GM18508 (cell line): Measurements from ENCODE around the gene PDZRN3.

Experiments
- ATAC-seq: cut with Tn5 transposase; IDR thresholded peaks from one replicate; pipeline ENCODE4 v1.9.1; 2021; ENCODE audit warnings: moderate number of reproducible peaks; ENCODE audit not compliant: insufficient read depth, unreplicated experiment

Gene PDZRN3

DNA sequence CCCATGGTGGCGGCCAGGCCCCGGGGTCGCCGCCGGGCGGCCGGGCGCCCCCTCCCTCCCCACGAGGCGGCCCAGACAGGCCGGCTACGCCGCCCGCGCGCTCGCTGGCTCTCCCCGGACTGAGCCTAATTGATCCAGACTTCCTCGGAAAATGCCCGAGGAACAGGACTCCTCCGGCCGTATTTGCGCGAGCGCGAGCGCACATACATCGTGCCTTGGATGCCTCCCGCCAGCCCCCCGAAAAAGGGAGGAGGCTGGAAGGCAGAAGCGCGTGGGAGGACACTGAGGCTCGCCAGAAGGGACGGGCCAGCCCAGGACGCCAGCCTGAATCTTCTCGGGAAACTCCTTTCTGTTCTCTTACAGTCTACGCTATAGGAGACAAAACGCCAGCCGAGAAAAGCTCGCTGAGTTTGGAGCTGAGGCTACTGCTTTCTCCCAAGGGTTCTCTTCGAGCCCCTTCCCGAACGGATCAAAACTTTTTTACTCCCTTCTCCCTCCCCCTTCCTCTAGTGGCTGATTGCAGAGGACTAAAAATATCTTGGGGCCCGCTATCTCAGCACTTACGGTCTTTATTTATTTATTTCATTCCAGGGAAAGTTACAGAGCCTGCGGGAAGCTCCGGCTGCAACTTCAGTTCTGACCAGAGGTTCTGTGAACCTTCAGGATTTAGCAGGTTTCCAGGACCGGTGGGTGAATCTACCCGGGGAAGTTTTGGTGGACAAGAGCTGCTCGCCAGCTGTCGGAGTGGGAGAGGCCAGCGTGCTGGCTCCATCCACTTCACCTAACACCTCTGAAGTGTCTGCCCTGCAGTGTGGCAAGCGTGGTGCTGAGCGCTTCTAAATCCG lies at the start of gene PDZRN3:
Gene PDZRN3 (minus strand): TSS at position 121 of the 845 bp plus-strand sequence.
- no peak for ATAC-seq

DNA sequence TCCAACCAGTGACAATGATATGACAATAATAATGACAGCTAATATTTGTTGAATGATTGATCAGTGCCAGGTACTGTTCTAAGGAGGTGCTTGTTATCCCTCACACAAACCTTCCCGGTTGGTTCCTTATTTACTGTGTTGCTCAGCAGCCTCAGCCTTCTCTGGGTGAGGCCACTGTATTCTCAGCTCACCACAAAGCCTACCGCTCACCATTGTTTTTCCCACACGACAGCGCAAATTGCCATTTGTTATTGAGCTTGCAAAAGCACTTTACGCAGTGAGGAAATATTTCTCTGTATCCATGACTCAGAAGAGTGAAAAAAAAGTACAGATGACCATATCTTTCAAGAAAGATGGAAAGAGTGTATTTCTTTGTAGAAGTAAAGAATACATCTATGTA lies 49.5 kb upstream of the PDZRN3 start:
- no peak for ATAC-seq

DNA sequence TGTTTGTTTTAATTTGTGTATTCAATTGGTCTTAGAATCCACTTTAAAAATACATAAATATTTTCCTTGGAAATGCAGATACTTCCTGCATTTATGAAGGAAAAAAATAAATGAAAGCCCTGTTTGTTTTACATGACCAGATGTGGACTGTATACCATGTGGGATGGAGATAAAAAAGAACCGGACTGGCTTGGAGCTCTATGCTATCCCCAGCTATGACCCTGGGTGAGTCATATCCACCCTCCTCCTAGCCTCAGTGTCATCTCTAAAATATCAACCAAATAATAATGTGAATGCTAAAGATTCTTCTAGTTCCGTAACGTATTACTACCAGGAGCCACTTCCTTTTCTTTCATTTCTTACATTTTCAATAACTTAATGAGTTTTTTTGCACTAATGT lies 44.5 kb upstream of the PDZRN3 start:
- ATAC-seq: no peak

DNA sequence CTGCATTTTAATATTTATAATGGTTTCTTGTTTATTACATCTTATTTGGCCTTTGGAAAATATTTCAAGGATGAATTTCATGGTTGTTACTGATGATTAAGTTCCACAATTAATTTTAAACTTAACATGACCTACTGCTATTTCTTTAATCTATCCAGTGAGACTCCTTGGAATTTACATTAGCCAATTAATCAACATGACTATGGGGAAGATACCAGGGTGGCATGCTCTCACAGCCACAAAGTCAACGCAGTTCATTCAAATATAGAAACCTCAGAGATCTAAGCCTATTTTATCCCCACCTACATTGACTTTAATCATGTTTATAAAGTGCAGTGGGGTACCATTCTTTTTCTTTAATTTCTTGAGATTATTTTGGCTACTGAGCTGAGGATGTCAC lies 43.6 kb upstream of the PDZRN3 start:
- ATAC-seq: no peak

DNA sequence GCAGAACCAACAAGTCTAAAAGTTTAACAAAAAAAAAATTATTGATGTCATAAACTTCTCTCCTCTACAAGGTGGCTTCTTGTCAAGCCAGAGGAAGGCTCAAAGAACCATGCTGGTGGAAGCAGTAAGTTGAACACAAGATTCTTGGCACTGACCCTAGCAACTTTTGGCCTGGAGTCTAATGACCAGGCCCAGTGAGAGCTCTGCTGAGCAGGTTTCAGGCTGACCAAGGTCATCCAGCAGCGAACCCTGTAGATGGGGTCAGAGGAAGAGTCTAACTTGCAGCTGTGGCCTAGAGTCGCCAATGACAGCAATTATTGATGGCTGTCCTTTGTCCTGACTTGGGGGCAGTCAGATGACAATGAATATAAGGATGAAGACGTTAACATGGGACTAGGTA lies 43.1 kb upstream of the PDZRN3 start:
- ATAC-seq: no peak

DNA sequence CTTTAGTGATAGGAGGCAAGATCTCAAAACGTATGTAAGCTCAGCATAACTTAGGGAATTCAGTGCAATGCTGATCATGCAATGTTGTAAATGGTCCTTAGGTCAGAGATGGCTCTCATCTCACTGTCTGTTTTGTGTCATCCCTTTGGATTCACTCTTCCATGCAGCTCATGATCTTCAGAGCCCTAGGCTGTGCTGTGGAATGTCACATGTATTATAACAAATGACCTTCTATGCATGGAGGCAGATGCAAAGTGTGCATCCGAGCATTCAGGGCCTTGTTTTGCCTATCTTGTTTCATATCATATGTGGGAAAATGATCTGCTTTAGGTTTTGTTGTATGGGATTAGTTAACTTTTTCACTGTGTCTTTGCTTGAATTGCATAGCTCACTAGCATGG lies 40.5 kb upstream of the PDZRN3 start:
- no peak for ATAC-seq

DNA sequence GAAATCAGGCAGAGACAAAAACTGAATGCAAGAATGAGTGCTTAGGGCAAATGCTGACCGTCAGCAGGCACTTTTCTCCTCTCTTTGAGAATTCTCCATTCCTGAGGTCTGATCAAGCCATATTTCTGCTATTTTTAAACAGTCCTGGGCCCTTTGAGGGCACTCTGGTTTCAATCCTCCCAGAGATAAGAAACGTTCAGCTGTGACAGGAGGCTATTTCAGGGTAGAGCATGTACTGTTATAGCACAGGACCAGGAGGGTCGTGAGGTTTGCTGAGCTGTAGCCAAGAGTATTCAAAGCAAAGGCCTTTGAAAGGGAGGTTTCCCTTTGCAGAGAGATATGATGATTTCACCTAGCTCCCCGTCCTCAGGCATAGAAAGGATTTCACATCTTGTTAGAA lies 39.6 kb upstream of the PDZRN3 start:
- ATAC-seq: no peak

DNA sequence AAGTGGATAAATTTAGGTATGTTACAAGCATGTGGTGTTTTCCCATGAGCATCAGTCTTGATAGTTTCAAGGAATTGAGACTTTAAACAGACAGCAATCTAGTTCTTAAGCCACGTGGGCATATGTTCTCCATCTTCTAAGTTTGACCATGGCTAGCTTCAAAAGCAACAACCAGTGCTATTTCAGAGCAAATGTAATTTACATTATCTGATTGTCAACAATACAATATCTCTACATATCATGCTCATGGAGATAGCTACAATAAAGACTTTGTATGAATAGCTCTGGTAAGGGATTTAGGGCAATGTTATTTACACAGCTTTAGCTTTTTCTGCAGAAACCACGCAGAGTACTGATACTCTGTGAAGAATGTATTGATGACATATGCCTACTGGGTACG lies 38.8 kb upstream of the PDZRN3 start:
- ATAC-seq: no peak

DNA sequence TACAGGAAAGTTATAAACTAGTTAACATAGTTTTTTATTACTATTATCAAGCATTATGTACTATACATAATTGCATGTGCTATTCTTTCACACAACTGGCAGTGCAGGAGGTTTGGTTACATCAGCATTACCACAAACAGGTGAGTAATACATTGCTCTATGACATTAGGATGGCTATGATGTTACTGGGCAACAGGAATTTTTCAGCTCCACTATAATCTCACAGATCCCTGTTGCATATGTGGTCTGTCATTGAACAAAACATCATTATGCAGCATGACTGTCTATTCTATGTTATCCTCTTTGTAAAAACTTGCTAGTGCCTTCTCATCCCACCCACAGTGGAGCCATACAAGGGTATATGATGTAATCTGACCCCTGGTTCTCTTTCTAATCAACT lies 36.5 kb upstream of the PDZRN3 start:
- no peak for ATAC-seq

DNA sequence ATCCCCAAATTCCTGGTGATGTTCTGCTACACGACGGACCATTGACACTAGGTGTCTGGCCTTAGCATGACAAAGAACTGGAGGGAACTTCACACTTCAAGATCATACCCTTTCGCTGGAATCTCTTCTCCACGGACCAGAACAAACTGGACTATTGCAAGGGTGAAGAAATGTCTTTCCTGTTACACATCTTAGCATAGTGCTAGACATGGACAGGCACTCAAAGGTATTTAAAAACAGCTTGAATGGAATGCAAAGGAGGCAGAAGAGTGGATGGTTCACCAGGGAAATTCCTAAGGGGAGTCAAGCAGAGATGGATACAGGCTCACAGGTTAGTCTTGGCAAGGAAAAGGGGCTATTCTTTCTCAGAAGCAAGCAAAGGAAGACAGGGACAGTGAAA lies 33.5 kb upstream of the PDZRN3 start:
- no peak for ATAC-seq

DNA sequence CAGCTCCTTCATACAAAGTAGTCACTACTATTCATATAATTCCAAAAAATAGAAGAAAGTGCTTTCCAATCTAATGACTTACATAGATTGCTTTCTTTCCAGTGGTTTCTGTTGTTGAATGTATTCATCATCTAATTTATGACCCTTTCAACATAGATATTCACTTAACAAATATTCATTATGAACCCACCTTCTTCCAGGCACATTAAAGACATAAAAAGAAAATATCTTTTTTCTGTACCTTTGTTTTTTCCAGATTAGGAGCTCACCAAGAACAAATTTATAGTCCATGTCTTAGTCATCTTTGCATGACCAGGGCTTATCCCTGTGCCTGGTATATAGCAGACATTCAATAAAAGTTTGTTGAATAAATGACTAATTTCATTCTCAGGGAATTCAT lies 32.4 kb upstream of the PDZRN3 start:
- ATAC-seq: no peak

DNA sequence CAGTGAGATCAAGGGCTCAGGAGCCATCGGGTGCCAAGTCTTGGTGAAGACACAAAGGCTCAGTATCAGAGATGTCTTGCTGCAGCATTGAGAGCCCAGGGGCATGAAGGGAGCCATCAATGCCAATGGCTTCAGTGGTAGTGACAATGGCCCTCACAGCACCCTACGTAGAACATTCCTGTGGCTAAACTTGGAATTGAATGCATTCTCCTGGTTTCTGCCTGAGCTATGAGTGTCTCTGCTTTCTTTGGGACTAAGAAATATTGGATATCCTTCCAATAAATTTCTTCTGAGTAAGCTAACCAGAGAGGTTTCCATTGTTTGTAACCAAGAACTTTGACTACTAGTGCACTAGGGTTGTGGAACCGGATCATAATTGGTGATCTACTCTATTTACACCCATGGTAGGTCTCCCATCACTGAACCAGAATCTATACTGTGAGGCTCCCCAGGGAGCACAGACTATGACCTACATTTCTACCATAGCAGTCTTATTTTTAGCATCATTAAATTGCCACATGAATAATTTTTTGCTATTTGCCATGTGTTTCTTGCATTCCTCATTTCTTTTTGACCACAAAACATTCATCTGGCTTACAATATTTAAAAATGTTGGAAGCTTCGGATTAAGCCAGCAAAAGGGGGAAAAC lies 31.6 kb upstream of the PDZRN3 start:
- ATAC-seq: no peak

DNA sequence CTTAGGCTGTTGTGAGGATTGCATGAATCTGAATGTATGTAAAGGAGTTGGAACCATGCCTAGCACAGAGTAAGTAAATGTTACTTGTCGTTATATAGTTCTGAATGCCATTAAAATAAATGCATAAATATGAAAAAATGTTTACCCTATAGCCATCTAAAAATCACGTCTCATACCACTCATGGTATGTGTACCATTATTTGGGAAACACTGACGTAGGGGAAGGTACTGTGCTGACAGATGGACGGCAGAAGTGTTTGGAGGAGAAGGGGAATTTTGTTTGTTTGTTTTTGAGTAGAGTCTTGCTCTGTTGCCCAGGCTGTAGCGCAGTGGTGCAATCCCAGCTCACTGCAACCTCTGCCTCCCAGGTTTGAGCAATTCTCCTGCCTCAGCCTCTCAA lies 30.5 kb upstream of the PDZRN3 start:
- no peak for ATAC-seq

DNA sequence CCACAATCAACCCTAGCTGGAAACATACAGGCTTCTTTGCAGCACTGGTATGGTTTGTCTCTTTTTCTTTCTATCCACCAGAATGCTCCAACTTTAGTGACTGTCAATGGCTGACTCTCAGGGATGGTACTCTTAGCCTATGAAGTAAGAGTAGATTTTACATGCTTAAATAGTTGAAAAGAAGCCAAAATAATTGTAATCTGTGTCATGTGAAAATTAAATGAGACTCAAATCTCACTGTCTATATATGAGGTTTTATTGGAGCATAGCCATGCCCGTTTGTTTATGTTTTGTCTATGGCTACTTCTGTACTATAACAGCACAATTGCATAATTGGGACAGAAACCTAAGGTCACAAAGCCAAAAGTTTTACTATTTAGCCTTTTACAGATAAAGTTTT lies 29.1 kb upstream of the PDZRN3 start:
- ATAC-seq: no peak

DNA sequence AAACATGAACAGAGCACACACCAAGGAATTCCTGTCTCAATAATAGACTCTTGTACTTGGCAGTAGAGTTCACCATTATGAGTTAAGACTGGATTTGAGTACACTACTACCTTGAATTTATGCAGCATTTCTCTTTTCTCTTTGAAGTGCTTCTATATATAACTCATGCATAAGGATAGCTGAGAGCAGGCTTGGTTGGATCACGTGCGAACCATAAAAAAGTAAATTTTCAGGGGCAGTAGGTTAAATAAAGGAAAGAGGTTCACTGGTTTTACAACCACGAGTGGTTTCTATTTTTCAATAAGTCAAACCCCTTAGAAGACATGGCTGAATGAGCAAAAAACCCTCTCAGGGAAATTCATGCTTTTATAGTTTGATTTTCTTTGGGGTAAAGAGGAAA lies 28.6 kb upstream of the PDZRN3 start:
- no peak for ATAC-seq

DNA sequence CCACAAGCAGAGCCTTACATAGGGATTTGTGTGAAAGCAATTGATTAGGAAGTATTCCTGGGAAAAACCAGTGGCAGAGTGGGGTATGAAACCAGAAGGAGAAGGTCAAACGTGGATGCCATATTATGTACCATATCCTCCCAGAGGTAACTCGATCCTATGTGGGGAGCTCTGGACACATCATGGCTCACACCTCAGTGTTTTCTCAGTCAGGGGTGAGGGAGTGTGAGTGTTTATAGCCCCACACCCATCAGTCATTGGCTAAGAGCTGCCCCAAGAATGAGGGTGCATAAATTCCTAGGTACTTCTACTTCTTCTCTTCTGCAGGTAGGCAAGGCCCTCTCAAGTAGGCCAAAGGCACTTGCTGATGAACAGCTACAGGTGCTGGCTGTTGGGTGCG lies 28.2 kb upstream of the PDZRN3 start:
- no peak for ATAC-seq

DNA sequence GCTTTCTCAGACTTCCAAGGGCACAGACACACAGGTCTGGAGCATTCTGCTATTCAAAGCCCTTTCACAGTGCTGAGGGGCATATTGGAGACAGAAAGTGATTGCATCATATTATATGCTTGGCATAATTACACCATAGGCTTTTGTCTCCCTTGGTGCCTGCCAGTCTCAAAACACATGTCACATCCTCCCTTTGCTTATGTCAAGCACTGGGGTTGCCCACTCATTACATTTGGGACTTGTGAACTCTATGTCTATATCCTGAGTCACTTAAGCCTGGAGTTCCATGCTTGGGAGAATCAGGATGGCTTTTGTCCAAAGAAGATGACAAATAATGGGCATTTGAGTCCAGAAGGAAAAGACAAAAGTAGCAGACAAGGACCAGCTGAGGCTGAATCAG lies 12.3 kb upstream of the PDZRN3 start:
- ATAC-seq: no peak

DNA sequence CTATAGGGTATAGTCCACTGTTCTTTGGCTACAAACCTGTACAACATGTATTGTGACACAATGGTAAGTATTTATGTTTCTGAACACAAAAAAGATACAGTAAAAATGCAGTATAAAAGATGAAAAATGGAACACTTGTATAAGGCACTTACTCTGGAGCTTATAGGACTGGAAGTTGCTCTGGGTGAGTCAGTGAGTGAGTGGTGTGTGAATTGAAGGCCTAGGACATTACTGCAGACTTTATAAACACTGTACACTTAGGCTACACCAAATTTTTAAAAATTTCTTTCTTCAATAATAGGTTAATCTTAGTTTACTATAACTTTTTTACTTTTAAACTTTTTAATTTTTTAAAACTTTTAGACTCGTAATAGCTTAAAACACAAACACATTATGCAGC lies 10.5 kb upstream of the PDZRN3 start:
- ATAC-seq: no peak

DNA sequence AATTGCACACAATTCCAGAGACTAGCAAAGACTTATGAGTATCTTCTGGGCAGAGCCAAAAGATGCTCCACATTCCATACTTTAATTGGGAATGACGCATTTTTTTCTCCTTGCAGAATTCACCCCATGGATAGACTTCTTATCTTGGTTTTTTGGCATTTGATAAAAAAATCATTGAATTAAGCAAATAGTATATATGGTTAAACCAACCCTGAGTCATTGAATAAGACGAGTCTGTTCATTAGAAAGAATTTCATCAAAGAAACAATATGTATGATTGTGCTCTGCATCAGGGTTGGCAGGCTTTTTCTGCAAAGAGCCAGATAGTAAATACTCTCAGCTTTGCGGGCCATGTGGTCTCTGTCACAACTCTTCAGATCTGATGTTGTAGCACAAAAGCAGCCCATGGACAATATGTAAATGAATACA lies 9.2 kb upstream of the PDZRN3 start:
- ATAC-seq: no peak

DNA sequence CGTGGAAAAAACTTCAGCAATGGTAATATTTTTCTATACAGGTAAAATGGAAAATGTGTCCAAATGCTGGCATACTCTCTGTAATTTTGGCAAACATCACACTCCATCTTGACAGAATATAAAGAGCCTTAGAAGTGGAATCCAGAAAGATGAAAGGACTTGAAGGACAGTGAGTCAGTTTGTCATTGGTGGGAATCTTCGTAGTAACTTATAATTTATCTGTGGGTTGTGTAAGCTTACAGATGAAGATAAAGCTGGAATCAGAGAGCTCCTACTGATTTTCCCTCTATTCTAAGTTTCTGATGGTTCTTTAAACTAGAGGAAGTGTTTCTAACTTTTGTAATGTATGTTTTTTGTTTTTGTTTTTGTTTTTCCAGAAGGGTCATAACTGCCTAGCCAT lies 8.7 kb upstream of the PDZRN3 start:
- ATAC-seq: no peak

DNA sequence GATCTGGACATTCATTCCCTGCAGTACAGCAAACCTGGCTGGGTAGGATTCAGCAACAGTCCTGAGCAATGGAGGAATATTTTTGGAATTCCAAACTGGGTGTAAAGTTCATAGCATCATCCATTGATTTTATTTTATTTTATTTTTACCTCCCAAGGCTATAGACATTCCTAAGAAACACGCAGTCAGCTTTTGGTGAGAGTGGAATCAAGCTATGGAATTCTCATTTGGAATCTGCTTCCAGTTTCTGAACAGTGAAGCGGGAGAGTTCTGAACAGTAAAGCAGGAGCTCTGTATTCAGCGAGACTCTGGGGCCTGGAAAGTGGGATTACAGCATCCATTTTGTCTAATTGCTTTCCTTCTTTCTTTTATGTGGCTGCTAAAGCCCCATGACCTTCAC lies 1.4 kb upstream of the PDZRN3 start:
- ATAC-seq: no peak
